Neural progenitor cell (in vitro differentiated cells): Measurements from ENCODE around the gene SELENOH. TPM values are rescaled to one million over a fixed set of nuclear protein-coding genes. Genes with fewer than 3 reads are reported as not detected.

Experiments
- DNase-seq: peaks from one replicate; pipeline ENCODE4 v3.0.0-alpha.2; 2016; ENCODE audit warnings: low spot score
- H2AFZ ChIP-seq: fragments of 200-600 bp; sonication (generic); replicated peaks from 2 replicates; pipeline ENCODE4 v1.6.1; 2016; ENCODE audit warnings: antibody characterized with exemption
- H3F3A ChIP-seq: fragments of 200-600 bp; sonication (generic); 2 replicates; pipeline ENCODE4 v1.6.1; 2016; ENCODE audit warnings: antibody characterized with exemption, low read depth
- H3K27ac ChIP-seq: fragments of 200-600 bp; sonication (generic); 2 replicates; pipeline ENCODE4 v1.5.1; 2016; ENCODE audit warnings: mild to moderate bottlenecking
- H3K27me3 ChIP-seq: fragments of 200-600 bp; sonication (generic); 2 replicates; pipeline ENCODE4 v1.6.1; 2016; ENCODE audit warnings: mild to moderate bottlenecking, moderate library complexity
- H3K36me3 ChIP-seq: fragments of 200-600 bp; sonication (generic); 2 replicates; pipeline ENCODE4 v1.5.1; 2016
- H3K4me1 ChIP-seq: fragments of 200-600 bp; sonication (generic); 2 replicates; pipeline ENCODE4 v1.6.1; 2016; ENCODE audit warnings: mixed run types
- H3K4me2 ChIP-seq: fragments of 200-600 bp; sonication (generic); 2 replicates; pipeline ENCODE4 v1.6.1; 2016
- H3K4me3 ChIP-seq: fragments of 200-600 bp; sonication (generic); 2 replicates; pipeline ENCODE4 v1.5.1; 2016
- H3K79me2 ChIP-seq: fragments of 200-600 bp; sonication (generic); 2 replicates; pipeline ENCODE4 v1.6.1; 2016; ENCODE audit warnings: low read depth
- H3K9ac ChIP-seq: fragments of 200-600 bp; sonication (generic); 2 replicates; pipeline ENCODE4 v1.6.1; 2016
- H3K9me3 ChIP-seq: fragments of 200-600 bp; sonication (generic); 2 replicates; pipeline ENCODE4 v1.5.1; 2016; ENCODE audit warnings: low read depth
- H4K20me1 ChIP-seq: fragments of 200-600 bp; sonication (generic); 2 replicates; pipeline ENCODE4 v1.6.1; 2016; ENCODE audit warnings: low read depth
- H3K27ac Mint-ChIP-seq: 3 replicates; pipeline ENCODE4 v1.8.0; 2021; ENCODE audit warnings: mixed read lengths
- H3K27me3 Mint-ChIP-seq: 2 replicates; pipeline ENCODE4 v1.8.0; 2022; ENCODE audit warnings: low read depth, mild to moderate bottlenecking, inconsistent platforms, moderate library complexity, mixed read lengths; ENCODE audit not compliant: insufficient read depth
- H3K36me3 Mint-ChIP-seq: 3 replicates; pipeline ENCODE4 v1.8.0; 2021; ENCODE audit warnings: mixed read lengths
- H3K4me1 Mint-ChIP-seq: 3 replicates; pipeline ENCODE4 v1.8.0; 2021; ENCODE audit warnings: mixed read lengths
- H3K4me3 Mint-ChIP-seq: 3 replicates; pipeline ENCODE4 v1.8.0; 2021; ENCODE audit warnings: mild to moderate bottlenecking, moderate library complexity, mixed read lengths
- H3K9me3 Mint-ChIP-seq: 3 replicates; pipeline ENCODE4 v1.8.0; 2020; ENCODE audit warnings: mixed read lengths
- EZH2 ChIP-seq: fragments of 200-600 bp; sonication (generic); IDR thresholded peaks from 2 replicates; pipeline ENCODE4 v1.6.1; 2017; ENCODE audit warnings: antibody characterized with exemption, mild to moderate bottlenecking, moderate library complexity
- EZH2phosphoT487 ChIP-seq: fragments of 200-600 bp; sonication (generic); IDR thresholded peaks from 2 replicates; pipeline ENCODE4 v1.6.1; 2017; ENCODE audit warnings: antibody characterized with exemption
- small RNA-seq: library from RNA; depleted of rRNA; stranded (forward); fragments of <200 nt; gene quantifications from one replicate; pipeline ENCODE3, GENCODE V24; 2015
- total RNA-seq: library from RNA; depleted of rRNA; stranded (reverse); fragments of >200 nt; gene quantifications from 2 replicates; pipeline ENCODE4 v1.2.3, GENCODE V29; 2015; ENCODE audit warnings: low replicate concordance
- TF ChIP-seq, protein P1 (sequence below): fragments of 200-600 bp; sonication (generic); IDR thresholded peaks from 2 replicates; pipeline ENCODE4 v1.5.1; 2017; ENCODE audit warnings: antibody characterized with exemption, mild to moderate bottlenecking

Gene SELENOH
- total RNA-seq, 1 donor from 2014 or later = 164 TPM

DNA sequence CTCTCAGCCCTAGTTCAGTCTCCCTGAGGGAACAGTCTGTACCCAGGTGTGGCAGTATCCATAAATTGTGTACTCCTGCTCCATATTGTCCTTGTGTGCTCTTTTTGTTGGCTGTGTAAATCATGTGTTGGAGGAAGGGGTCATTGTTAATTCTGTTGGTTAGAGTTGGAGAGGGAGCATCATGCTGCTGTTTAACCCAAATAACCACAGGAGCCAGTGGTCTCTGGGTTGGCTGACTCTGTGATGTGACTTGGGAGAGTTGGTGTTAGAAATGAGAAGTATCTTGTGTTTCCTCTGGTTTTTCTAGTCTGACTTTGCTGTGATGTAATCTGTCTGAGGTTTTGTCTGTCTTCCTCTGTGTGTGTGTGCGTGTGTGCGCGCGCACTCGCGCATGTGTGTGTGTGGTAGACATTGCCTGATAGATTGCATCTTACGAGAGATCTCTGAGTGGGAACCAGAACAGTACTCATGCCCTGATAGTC is 50.8 kb downstream of the SELENOH start:
- H3K27me3 ChIP-seq = no peaks in the 10 kb centered on the region
- H3K9me3 Mint-ChIP-seq = no peaks in the 10 kb centered on the region
- peaks cover 19% of the 10 kb centered on the region for H3K4me1 ChIP-seq
- H3K27ac Mint-ChIP-seq = no peak overlapping the region
- H3K9ac ChIP-seq = no peak overlapping the region
- H3K36me3 ChIP-seq = peaks cover 7% of the 10 kb centered on the region
- peaks cover 38% of the 10 kb centered on the region for H3K36me3 Mint-ChIP-seq
- no peak overlapping the region for H3K4me3 ChIP-seq
- peaks cover 98% of the 10 kb centered on the region for H3K79me2 ChIP-seq
- no peak overlapping the region for H2AFZ ChIP-seq
- H3K9me3 ChIP-seq = no peaks in the 10 kb centered on the region
- TF ChIP-seq EZH2 = no peak
- TF ChIP-seq EZH2phosphoT487 = no peak
- TF ChIP-seq, protein P1, sequence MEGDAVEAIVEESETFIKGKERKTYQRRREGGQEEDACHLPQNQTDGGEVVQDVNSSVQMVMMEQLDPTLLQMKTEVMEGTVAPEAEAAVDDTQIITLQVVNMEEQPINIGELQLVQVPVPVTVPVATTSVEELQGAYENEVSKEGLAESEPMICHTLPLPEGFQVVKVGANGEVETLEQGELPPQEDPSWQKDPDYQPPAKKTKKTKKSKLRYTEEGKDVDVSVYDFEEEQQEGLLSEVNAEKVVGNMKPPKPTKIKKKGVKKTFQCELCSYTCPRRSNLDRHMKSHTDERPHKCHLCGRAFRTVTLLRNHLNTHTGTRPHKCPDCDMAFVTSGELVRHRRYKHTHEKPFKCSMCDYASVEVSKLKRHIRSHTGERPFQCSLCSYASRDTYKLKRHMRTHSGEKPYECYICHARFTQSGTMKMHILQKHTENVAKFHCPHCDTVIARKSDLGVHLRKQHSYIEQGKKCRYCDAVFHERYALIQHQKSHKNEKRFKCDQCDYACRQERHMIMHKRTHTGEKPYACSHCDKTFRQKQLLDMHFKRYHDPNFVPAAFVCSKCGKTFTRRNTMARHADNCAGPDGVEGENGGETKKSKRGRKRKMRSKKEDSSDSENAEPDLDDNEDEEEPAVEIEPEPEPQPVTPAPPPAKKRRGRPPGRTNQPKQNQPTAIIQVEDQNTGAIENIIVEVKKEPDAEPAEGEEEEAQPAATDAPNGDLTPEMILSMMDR = no peak
- H3K27ac ChIP-seq = no peak overlapping the region
- no peaks in the 10 kb centered on the region for H3K27me3 Mint-ChIP-seq
- peaks cover 12% of the 10 kb centered on the region for H3K4me1 Mint-ChIP-seq
- H3K4me3 Mint-ChIP-seq = no peak overlapping the region
- no peak overlapping the region for H3K4me2 ChIP-seq
- peaks cover 74% of the 10 kb centered on the region for H4K20me1 ChIP-seq
- DNase-seq = no peak
- H3F3A ChIP-seq = peaks cover 12% of the 10 kb centered on the region

DNA sequence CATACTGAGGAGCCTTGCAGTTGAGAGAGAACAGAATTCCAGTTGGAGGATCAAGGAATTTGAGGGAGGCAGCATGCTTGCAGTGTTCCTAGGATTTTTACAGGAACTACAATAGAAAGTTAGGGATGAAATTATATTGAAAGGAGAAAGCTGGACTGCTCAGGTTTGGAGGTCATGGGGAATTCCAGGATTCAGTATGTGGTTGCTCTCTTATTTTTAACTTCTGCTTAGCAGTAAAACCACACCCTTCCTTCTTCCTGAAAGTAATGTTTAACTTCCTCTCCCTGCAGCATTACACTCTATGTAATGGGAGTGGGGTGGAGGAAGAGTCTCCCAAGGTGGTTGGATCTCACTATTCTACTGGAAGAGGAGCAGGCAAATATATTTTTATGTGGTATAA is 51.6 kb downstream of the SELENOH start:
- Mint-ChIP-seq H3K4me3 (no peak overlapping the region), H3K4me1 (peaks cover 5% of the 10 kb centered on the region), H3K27me3 (no peaks in the 10 kb centered on the region), H3K36me3 (peaks cover 40% of the 10 kb centered on the region), H3K27ac (no peak overlapping the region), H3K9me3 (no peaks in the 10 kb centered on the region)
- no peak overlapping the region for H2AFZ ChIP-seq
- H3K27ac ChIP-seq = no peak overlapping the region
- H4K20me1 ChIP-seq = peaks cover 67% of the 10 kb centered on the region
- no peaks in the 10 kb centered on the region for H3K9me3 ChIP-seq
- H3K9ac ChIP-seq = no peak overlapping the region
- DNase-seq = no peak
- peaks cover 11% of the 10 kb centered on the region for H3K4me1 ChIP-seq
- H3F3A ChIP-seq = peaks cover 6% of the 10 kb centered on the region
- no peak overlapping the region for H3K4me2 ChIP-seq
- H3K36me3 ChIP-seq = peaks cover 7% of the 10 kb centered on the region
- TF ChIP-seq EZH2 (no peak), EZH2phosphoT487 (no peak)
- TF ChIP-seq, protein P1 = no peak
- peaks cover 90% of the 10 kb centered on the region for H3K79me2 ChIP-seq
- H3K27me3 ChIP-seq = no peaks in the 10 kb centered on the region
- H3K4me3 ChIP-seq = no peak overlapping the region

Small RNA genes within 50 kb of the gene (small RNA-seq; reads per million reads assigned to genes)
- gene AP001931.1 (not detected), gene TMX2-CTNND1 (not detected)

Other genes starting within 250 kb of the SELENOH start
- 0.99 and 1.5 TPM in 2 replicates for gene SLC43A1, start 225.8 kb upstream of the SELENOH start, total RNA-seq
- gene TIMM10, start 210.7 kb upstream of the SELENOH start, total RNA-seq = 19.1 and 21.9 TPM in 2 replicates
- 0.28 TPM in 1 of 2 replicates, not detected in the other for gene SMTNL1, start 203.9 kb upstream of the SELENOH start, total RNA-seq
- 76.2 and 112 TPM in 2 replicates for gene UBE2L6, start 173.8 kb upstream of the SELENOH start, total RNA-seq
- gene SERPING1, start 143.8 kb upstream of the SELENOH start, total RNA-seq = 46.0 and 68.1 TPM in 2 replicates
- 0.22 TPM in 1 of 2 replicates, not detected in the other for gene YPEL4, start 91.6 kb upstream of the SELENOH start, total RNA-seq
- 18.0 TPM in 2 replicates for gene CLP1, start 83.7 kb upstream of the SELENOH start, total RNA-seq
- 28.5 and 41.8 TPM in 2 replicates for gene ZDHHC5, start 73.4 kb upstream of the SELENOH start, total RNA-seq
- 11.8 and 15.1 TPM in 2 replicates for gene MED19, start 29.3 kb upstream of the SELENOH start, total RNA-seq
- gene TMX2, start 28.9 kb upstream of the SELENOH start, total RNA-seq = 65.9 and 66.5 TPM in 2 replicates
- gene BTBD18, start 10.3 kb downstream of the SELENOH start, total RNA-seq = not detected in 2 replicates
- 135 and 150 TPM in 2 replicates for gene CTNND1, start 20.3 kb downstream of the SELENOH start, total RNA-seq